Neural progenitor cell (in vitro differentiated cells): Measurements from ENCODE around the gene RGS9. TPM values are rescaled to one million over a fixed set of nuclear protein-coding genes. Genes with fewer than 3 reads are reported as not detected.
"Not testable (repeated sequence)": the region's sequence is repeated elsewhere in the genome, so short reads cannot be mapped to it uniquely, and the experiment has no call there.

Source experiments
- DNase-seq: peaks from one replicate; pipeline ENCODE4 v3.0.0-alpha.2; 2016; ENCODE audit warnings: low spot score
- H2AFZ ChIP-seq: fragments of 200-600 bp; sonication (generic); replicated peaks from 2 replicates; pipeline ENCODE4 v1.6.1; 2016; ENCODE audit warnings: antibody characterized with exemption
- H3F3A ChIP-seq: fragments of 200-600 bp; sonication (generic); 2 replicates; pipeline ENCODE4 v1.6.1; 2016; ENCODE audit warnings: antibody characterized with exemption, low read depth
- H3K27ac ChIP-seq: fragments of 200-600 bp; sonication (generic); 2 replicates; pipeline ENCODE4 v1.5.1; 2016; ENCODE audit warnings: mild to moderate bottlenecking
- H3K27me3 ChIP-seq: fragments of 200-600 bp; sonication (generic); 2 replicates; pipeline ENCODE4 v1.6.1; 2016; ENCODE audit warnings: mild to moderate bottlenecking, moderate library complexity
- H3K36me3 ChIP-seq: fragments of 200-600 bp; sonication (generic); 2 replicates; pipeline ENCODE4 v1.5.1; 2016
- H3K4me1 ChIP-seq: fragments of 200-600 bp; sonication (generic); 2 replicates; pipeline ENCODE4 v1.6.1; 2016; ENCODE audit warnings: mixed run types
- H3K4me2 ChIP-seq: fragments of 200-600 bp; sonication (generic); 2 replicates; pipeline ENCODE4 v1.6.1; 2016
- H3K4me3 ChIP-seq: fragments of 200-600 bp; sonication (generic); 2 replicates; pipeline ENCODE4 v1.5.1; 2016
- H3K79me2 ChIP-seq: fragments of 200-600 bp; sonication (generic); 2 replicates; pipeline ENCODE4 v1.6.1; 2016; ENCODE audit warnings: low read depth
- H3K9ac ChIP-seq: fragments of 200-600 bp; sonication (generic); 2 replicates; pipeline ENCODE4 v1.6.1; 2016
- H3K9me3 ChIP-seq: fragments of 200-600 bp; sonication (generic); 2 replicates; pipeline ENCODE4 v1.5.1; 2016; ENCODE audit warnings: low read depth
- H4K20me1 ChIP-seq: fragments of 200-600 bp; sonication (generic); 2 replicates; pipeline ENCODE4 v1.6.1; 2016; ENCODE audit warnings: low read depth
- H3K27ac Mint-ChIP-seq: 3 replicates; pipeline ENCODE4 v1.8.0; 2021; ENCODE audit warnings: mixed read lengths
- H3K27me3 Mint-ChIP-seq: 2 replicates; pipeline ENCODE4 v1.8.0; 2022; ENCODE audit warnings: low read depth, mild to moderate bottlenecking, inconsistent platforms, moderate library complexity, mixed read lengths; ENCODE audit not compliant: insufficient read depth
- H3K36me3 Mint-ChIP-seq: 3 replicates; pipeline ENCODE4 v1.8.0; 2021; ENCODE audit warnings: mixed read lengths
- H3K4me1 Mint-ChIP-seq: 3 replicates; pipeline ENCODE4 v1.8.0; 2021; ENCODE audit warnings: mixed read lengths
- H3K4me3 Mint-ChIP-seq: 3 replicates; pipeline ENCODE4 v1.8.0; 2021; ENCODE audit warnings: mild to moderate bottlenecking, moderate library complexity, mixed read lengths
- H3K9me3 Mint-ChIP-seq: 3 replicates; pipeline ENCODE4 v1.8.0; 2020; ENCODE audit warnings: mixed read lengths
- EZH2 ChIP-seq: fragments of 200-600 bp; sonication (generic); IDR thresholded peaks from 2 replicates; pipeline ENCODE4 v1.6.1; 2017; ENCODE audit warnings: antibody characterized with exemption, mild to moderate bottlenecking, moderate library complexity
- EZH2phosphoT487 ChIP-seq: fragments of 200-600 bp; sonication (generic); IDR thresholded peaks from 2 replicates; pipeline ENCODE4 v1.6.1; 2017; ENCODE audit warnings: antibody characterized with exemption
- total RNA-seq: library from RNA; depleted of rRNA; stranded (reverse); fragments of >200 nt; gene quantifications from 2 replicates; pipeline ENCODE4 v1.2.3, GENCODE V29; 2015; ENCODE audit warnings: low replicate concordance
- TF ChIP-seq, protein P1 (sequence below): fragments of 200-600 bp; sonication (generic); IDR thresholded peaks from 2 replicates; pipeline ENCODE4 v1.5.1; 2017; ENCODE audit warnings: antibody characterized with exemption, mild to moderate bottlenecking

RGS9 gene
- total RNA-seq: 3.6 and 7.9 TPM in 2 replicates

DNA sequence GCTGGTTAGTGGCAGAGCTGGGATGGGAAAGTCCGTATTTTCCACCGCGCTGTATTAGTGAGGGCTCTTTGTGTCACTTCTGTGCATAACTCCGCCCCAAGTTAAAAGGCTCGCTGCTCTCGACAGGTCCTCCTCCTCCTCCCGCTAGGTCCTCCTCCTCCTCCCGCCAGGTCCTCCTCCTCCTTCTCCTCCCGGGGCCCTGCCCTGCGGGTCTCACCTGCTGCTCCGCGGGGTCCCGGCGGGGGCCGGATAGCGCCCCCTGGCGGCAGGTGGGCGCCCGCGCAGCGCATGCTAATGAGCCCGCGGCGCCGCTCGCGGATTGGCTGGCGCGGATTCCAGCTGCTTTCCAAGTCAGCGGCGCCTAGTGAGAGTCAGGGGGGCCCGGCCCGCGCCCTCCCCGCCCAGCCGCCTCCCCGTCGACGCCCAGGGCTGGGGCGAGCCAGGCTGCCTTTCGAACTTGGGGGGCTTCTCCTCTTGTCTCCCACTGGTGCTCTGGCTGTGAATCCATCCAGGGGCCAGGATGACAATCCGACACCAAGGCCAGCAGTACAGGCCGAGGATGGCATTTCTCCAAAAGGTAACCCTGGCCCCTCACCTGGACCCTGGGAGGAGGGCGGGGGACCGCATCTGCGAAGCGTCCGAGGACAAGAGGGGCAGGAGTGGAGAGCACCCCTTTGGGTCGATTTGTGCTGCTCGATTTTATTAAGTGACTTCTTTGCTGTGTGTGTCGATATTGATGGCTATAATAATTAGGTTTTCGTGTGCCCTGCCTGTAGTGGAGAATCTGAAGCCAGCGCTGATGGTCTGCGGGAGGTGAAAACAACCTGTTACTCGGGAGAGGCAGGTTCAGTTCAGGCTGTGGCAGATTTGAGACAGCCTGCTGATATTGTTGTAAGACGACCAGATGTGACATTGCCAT lies at the start of gene RGS9:
RGS9 (plus strand) TSS at position 350 of the 919 bp plus-strand sequence; CDS start at position 521, 171 bp downstream.
- peaks cover 12% of the 10 kb centered on the region for H3F3A ChIP-seq
- DNase-seq: peak; percentile 91
- peak within 1 kb of the TSS; percentile 35 for H3K4me3 ChIP-seq
- H3K4me1 Mint-ChIP-seq: peaks cover 25% of the 10 kb centered on the region
- H3K79me2 ChIP-seq: no peaks in the 10 kb centered on the region
- H3K36me3 ChIP-seq: no peaks in the 10 kb centered on the region
- H3K4me1 ChIP-seq: peaks cover 12% of the 10 kb centered on the region
- peak within 1 kb of the TSS; percentile 89 for H3K4me3 Mint-ChIP-seq
- H3K9ac ChIP-seq: no peak within 1 kb of the TSS
- H3K9me3 ChIP-seq: no peaks in the 10 kb centered on the region
- H3K27me3 ChIP-seq: peaks cover 35% of the 10 kb centered on the region
- no peak within 1 kb of the TSS for H3K27ac ChIP-seq
- H3K27ac Mint-ChIP-seq: no peak within 1 kb of the TSS
- H3K9me3 Mint-ChIP-seq: peaks cover 2% of the 10 kb centered on the region
- no peaks in the 10 kb centered on the region for H3K36me3 Mint-ChIP-seq
- H2AFZ ChIP-seq: peak within 1 kb of the TSS; percentile 19
- peak within 1 kb of the TSS; percentile 71 for H3K4me2 ChIP-seq
- no peaks in the 10 kb centered on the region for H4K20me1 ChIP-seq
- H3K27me3 Mint-ChIP-seq: peaks cover 9% of the 10 kb centered on the region
- peak; percentile 42 for TF ChIP-seq EZH2phosphoT487
- no peak for TF ChIP-seq EZH2
- TF ChIP-seq, protein P1, sequence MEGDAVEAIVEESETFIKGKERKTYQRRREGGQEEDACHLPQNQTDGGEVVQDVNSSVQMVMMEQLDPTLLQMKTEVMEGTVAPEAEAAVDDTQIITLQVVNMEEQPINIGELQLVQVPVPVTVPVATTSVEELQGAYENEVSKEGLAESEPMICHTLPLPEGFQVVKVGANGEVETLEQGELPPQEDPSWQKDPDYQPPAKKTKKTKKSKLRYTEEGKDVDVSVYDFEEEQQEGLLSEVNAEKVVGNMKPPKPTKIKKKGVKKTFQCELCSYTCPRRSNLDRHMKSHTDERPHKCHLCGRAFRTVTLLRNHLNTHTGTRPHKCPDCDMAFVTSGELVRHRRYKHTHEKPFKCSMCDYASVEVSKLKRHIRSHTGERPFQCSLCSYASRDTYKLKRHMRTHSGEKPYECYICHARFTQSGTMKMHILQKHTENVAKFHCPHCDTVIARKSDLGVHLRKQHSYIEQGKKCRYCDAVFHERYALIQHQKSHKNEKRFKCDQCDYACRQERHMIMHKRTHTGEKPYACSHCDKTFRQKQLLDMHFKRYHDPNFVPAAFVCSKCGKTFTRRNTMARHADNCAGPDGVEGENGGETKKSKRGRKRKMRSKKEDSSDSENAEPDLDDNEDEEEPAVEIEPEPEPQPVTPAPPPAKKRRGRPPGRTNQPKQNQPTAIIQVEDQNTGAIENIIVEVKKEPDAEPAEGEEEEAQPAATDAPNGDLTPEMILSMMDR: peak; percentile 98

DNA sequence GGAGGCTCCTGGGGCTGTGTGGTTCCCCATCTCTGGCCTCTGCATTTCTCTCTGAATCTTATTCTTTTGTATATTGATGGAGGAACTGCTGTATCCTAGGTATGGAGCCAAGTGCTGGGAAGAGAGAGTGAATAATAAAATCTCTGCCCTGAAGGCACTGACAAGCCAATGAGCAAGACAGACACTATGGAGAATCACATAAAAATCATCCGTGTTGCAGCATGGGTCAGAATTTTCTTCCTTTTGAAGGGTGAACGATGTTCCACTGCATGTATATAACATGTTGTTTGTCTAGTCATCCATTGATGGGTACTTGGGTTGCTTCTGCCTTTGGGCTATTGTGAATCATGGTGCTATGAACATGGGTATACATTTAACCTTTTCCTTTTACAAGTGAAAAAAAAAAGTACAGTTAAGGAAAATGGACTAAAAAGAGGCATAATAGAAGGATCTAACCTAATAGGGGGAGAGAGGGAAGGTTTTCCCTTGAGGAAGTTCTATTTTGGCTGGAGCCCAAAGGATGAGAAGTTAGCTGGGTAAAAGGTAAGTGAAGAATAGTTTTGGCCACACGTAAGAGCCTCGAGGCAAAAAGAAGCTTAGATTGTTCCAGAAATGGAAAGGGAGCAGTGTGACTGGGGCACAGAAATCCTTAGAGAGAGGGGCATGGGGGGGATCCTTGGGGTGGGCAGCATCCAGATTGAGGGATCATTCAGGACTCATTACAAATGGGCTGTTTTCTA lies 48.4 kb upstream of the RGS9 start:
- peaks cover 7% of the 10 kb centered on the region for H3K27me3 Mint-ChIP-seq
- H3K4me1 Mint-ChIP-seq: no peaks in the 10 kb centered on the region
- no peaks in the 10 kb centered on the region for H3K36me3 ChIP-seq
- H4K20me1 ChIP-seq: no peaks in the 10 kb centered on the region
- H3K4me2 ChIP-seq: no peak overlapping the region
- H3F3A ChIP-seq: no peaks in the 10 kb centered on the region
- H3K36me3 Mint-ChIP-seq: no peaks in the 10 kb centered on the region
- H3K27ac Mint-ChIP-seq: no peak overlapping the region
- no peaks in the 10 kb centered on the region for H3K9me3 ChIP-seq
- H3K9me3 Mint-ChIP-seq: no peaks in the 10 kb centered on the region
- H3K4me1 ChIP-seq: no peaks in the 10 kb centered on the region
- no peak overlapping the region for H3K4me3 ChIP-seq
- H3K27ac ChIP-seq: no peak overlapping the region
- H2AFZ ChIP-seq: no peak overlapping the region
- TF ChIP-seq, protein P1: no peak
- TF ChIP-seq EZH2phosphoT487 (no peak), EZH2 (no peak)
- DNase-seq: no peak
- no peaks in the 10 kb centered on the region for H3K79me2 ChIP-seq
- no peak overlapping the region for H3K9ac ChIP-seq
- H3K27me3 ChIP-seq: no peaks in the 10 kb centered on the region
- H3K4me3 Mint-ChIP-seq: no peak overlapping the region

DNA sequence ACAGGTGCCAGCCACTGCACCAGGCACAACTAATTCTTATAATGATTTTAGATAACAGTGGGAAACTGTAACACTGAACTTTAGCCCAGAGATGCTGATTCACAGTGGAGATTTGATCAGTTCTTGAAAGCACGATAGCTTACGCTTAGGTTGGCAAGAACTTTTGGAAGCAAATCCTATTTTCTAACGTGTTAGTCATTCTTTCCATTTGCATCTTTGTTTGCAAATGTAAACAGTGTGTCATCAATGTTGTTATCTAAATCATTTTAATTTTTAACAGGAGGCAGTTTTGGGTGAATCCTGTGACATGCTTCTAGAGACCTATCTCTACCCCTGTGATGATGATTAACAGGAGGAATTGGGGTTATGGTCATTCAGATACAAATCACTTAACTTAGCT lies 44.9 kb upstream of the RGS9 start:
- H3K27ac ChIP-seq: no peak overlapping the region
- H3K27me3 Mint-ChIP-seq: peaks cover 7% of the 10 kb centered on the region
- no peak for TF ChIP-seq EZH2
- TF ChIP-seq, protein P1: no peak
- no peak for TF ChIP-seq EZH2phosphoT487
- H4K20me1 ChIP-seq: no peaks in the 10 kb centered on the region
- H3K4me3 ChIP-seq: no peak overlapping the region
- H3K36me3 Mint-ChIP-seq: peaks cover 4% of the 10 kb centered on the region
- no peaks in the 10 kb centered on the region for H3K79me2 ChIP-seq
- no peak overlapping the region for H2AFZ ChIP-seq
- H3K9ac ChIP-seq: no peak overlapping the region
- no peaks in the 10 kb centered on the region for H3K27me3 ChIP-seq
- no peaks in the 10 kb centered on the region for H3K4me1 ChIP-seq
- peaks cover 8% of the 10 kb centered on the region for H3K9me3 Mint-ChIP-seq
- no peaks in the 10 kb centered on the region for H3K9me3 ChIP-seq
- no peak for DNase-seq
- no peak overlapping the region for H3K27ac Mint-ChIP-seq
- H3F3A ChIP-seq: no peaks in the 10 kb centered on the region
- no peaks in the 10 kb centered on the region for H3K4me1 Mint-ChIP-seq
- H3K36me3 ChIP-seq: no peaks in the 10 kb centered on the region
- H3K4me3 Mint-ChIP-seq: no peak overlapping the region
- H3K4me2 ChIP-seq: no peak overlapping the region

DNA sequence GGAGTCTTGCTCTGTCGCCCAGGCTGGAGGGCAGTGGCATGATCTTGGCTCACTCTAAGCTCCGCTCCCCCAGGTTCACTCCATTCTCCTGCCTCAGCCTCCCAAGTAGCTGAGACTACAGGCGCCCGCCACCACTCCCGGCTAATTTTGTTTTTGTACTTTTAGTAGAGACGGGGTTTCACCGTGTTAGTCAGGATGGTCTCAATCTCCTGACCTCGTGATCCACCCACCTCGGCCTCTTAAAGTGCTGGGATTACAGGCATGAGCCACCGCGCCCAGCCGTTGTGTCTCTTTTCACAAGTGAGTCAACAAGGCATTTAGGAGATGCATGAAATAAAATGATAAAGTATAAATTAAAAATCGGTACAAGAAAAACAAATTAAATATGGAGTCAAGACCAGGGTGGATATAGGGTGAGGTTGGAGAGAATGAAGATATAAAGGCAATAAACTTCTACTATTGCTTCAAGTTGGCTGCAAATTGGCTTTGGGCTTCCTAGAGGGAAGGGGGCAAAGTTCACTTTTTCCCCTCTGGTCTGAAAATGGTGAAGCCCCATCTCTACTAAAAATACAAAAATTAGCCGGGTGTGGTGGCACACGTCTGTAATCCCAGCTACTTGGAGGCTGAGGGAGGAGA lies 44.3 kb upstream of the RGS9 start:
- H3K27me3 Mint-ChIP-seq, H3K9ac ChIP-seq, H3K9me3 Mint-ChIP-seq, H3K4me2 ChIP-seq, DNase-seq, H3K4me1 Mint-ChIP-seq, H3K27ac Mint-ChIP-seq, H3F3A ChIP-seq, H3K9me3 ChIP-seq, H3K79me2 ChIP-seq, H2AFZ ChIP-seq, H3K27ac ChIP-seq, H3K4me3 Mint-ChIP-seq, H3K4me1 ChIP-seq, H3K4me3 ChIP-seq, H3K36me3 ChIP-seq, H4K20me1 ChIP-seq, H3K27me3 ChIP-seq, H3K36me3 Mint-ChIP-seq: not testable (repeated sequence)
